HCT116 (cell line): ENCODE results near the gene TEAD1.

ENCODE experiments used
- CTCF ChIP-seq, 3 experiments: fragments of 200-600 bp in 1 of 3; sonication (generic) in 1 of 3; IDR thresholded peaks in 2 of 3; conservative IDR thresholded peaks in 1 of 3; 2 replicates each; pipeline ENCODE4 v1.5.1; 2012 to 2017; ENCODE audit warnings: low read depth in 2 of 3, low read length in 2 of 3, antibody characterized with exemption in 1 of 3, borderline replicate concordance in 1 of 3, control low read depth in 1 of 3, mild to moderate bottlenecking in 1 of 3, mixed read lengths in 1 of 3, mixed run types in 1 of 3, moderate library complexity in 1 of 3; ENCODE audit not compliant: insufficient read depth in 1 of 3
- EGR1 ChIP-seq: IDR thresholded peaks from 2 replicates; pipeline ENCODE4 v1.6.1; 2012; ENCODE audit warnings: low read depth
- MAX ChIP-seq: IDR thresholded peaks from 2 replicates; pipeline ENCODE4 v1.6.1; 2012
- POLR2A ChIP-seq: IDR thresholded peaks from 2 replicates; pipeline ENCODE4 v1.7.0; 2011; ENCODE audit warnings: borderline replicate concordance; ENCODE audit not compliant: insufficient read depth, insufficient read length; ENCODE audit errors: extremely low read depth
- RAD21 ChIP-seq: IDR thresholded peaks from 2 replicates; pipeline ENCODE4 v1.6.1; 2012; ENCODE audit warnings: low read depth, mild to moderate bottlenecking
- TCF7L2 ChIP-seq: IDR thresholded peaks from 2 replicates; pipeline ENCODE4 v1.7.0; 2011; ENCODE audit warnings: borderline replicate concordance, inconsistent platforms; ENCODE audit not compliant: insufficient read depth, insufficient read length; ENCODE audit errors: extremely low read depth
- YY1 ChIP-seq: IDR thresholded peaks from 2 replicates; pipeline ENCODE4 v1.6.1; 2011; ENCODE audit warnings: low read length, low read depth, moderate library complexity, mild to moderate bottlenecking; ENCODE audit not compliant: insufficient replicate concordance; ENCODE audit errors: extremely low read depth
- ZNF274 ChIP-seq: fragments of 200-500 bp; sonication (Bioruptor generic); IDR thresholded peaks from 2 replicates; pipeline ENCODE4 v1.6.1; 2014; ENCODE audit warnings: mild to moderate bottlenecking, low read depth, low read length, inconsistent platforms

- TF ChIP-seq MAX (no peak), CTCF (IDR thresholded peaks at IDR 0.05 in 2 of 3, conservative IDR thresholded peaks at IDR 0.05 in 1 of 3; ENCODE audit: borderline replicate concordance in 1 of 3, insufficient read depth in 1 of 3, low read depth in 2 of 3, low read length in 2 of 3) (no peak), TCF7L2 (no peak), YY1 (no peak), POLR2A (no peak), EGR1 (no peak), RAD21 (no peak), ZNF274 (no peak)
Measured at GRCh38 chr11:12871241-12871640, 197.0 kb downstream of the TEAD1 start.
